H9 (cell line): Measurements from ENCODE around the gene MSMB. TPM values are rescaled to one million over a fixed set of nuclear protein-coding genes. Genes with fewer than 3 reads are reported as not detected.

Experiments used
- DNase-seq: peaks from one replicate; pipeline ENCODE4 v3.0.0-alpha.2; 2017
- H2AFZ ChIP-seq: one replicate; pipeline ENCODE4 v1.6.1; 2013; ENCODE audit warnings: mild to moderate bottlenecking, low read length, control low read depth, moderate library complexity
- H2AK5ac ChIP-seq: 2 replicates; pipeline ENCODE4 v1.6.1; 2013; ENCODE audit warnings: low read length, control low read depth, mixed read lengths; ENCODE audit not compliant: insufficient read length
- H2BK120ac ChIP-seq: one replicate; pipeline ENCODE4 v1.6.1; 2013; ENCODE audit warnings: low read depth, mild to moderate bottlenecking, low read length, control low read depth, inconsistent platforms; ENCODE audit not compliant: poor library complexity, severe bottlenecking
- H2BK12ac ChIP-seq: 2 replicates; pipeline ENCODE4 v1.6.1; 2013; ENCODE audit warnings: low read length, control low read depth, mixed read lengths, low read depth; ENCODE audit not compliant: insufficient read length
- H2BK15ac ChIP-seq: 2 replicates; pipeline ENCODE4 v1.6.1; 2013; ENCODE audit warnings: low read depth, low read length, control low read depth
- H2BK20ac ChIP-seq: one replicate; pipeline ENCODE4 v1.6.1; 2013; ENCODE audit warnings: low read depth, mild to moderate bottlenecking, low read length, control low read depth, inconsistent platforms; ENCODE audit not compliant: poor library complexity, severe bottlenecking
- H2BK5ac ChIP-seq: 2 replicates; pipeline ENCODE4 v1.6.1; 2013; ENCODE audit warnings: low read length, control low read depth, mixed read lengths; ENCODE audit not compliant: insufficient read length
- H3K14ac ChIP-seq: 2 replicates; pipeline ENCODE4 v1.6.1; 2013; ENCODE audit warnings: low read length, control low read depth; ENCODE audit not compliant: insufficient read depth
- H3K18ac ChIP-seq: 2 replicates; pipeline ENCODE4 v1.6.1; 2013; ENCODE audit warnings: low read depth, mild to moderate bottlenecking, mixed read lengths, low read length, control low read depth; ENCODE audit not compliant: insufficient read length
- H3K23ac ChIP-seq: 2 replicates; pipeline ENCODE4 v1.6.1; 2013; ENCODE audit warnings: low read length, control low read depth, mixed read lengths, low read depth; ENCODE audit not compliant: insufficient read length
- H3K23me2 ChIP-seq: 2 replicates; pipeline ENCODE4 v1.6.1; 2013; ENCODE audit warnings: low read depth, mild to moderate bottlenecking, mixed read lengths, low read length, control low read depth; ENCODE audit not compliant: insufficient read length, poor library complexity, severe bottlenecking
- H3K27ac ChIP-seq: 2 replicates; pipeline ENCODE4 v1.5.1; 2013; ENCODE audit warnings: low read length, control low read depth, mixed read lengths, low read depth; ENCODE audit not compliant: insufficient read length
- H3K27me3 ChIP-seq: 2 replicates; pipeline ENCODE4 v1.6.1; 2013; ENCODE audit warnings: low read length, control low read depth, inconsistent platforms; ENCODE audit not compliant: insufficient read depth
- H3K4ac ChIP-seq: 2 replicates; pipeline ENCODE4 v1.6.1; 2013; ENCODE audit warnings: low read depth, mild to moderate bottlenecking, control low read depth, inconsistent platforms, low read length, moderate library complexity
- H3K4me1 ChIP-seq: 2 replicates; pipeline ENCODE4 v1.6.1; 2013; ENCODE audit warnings: low read length, control low read depth, inconsistent platforms; ENCODE audit not compliant: insufficient read depth
- H3K4me2 ChIP-seq: 2 replicates; pipeline ENCODE4 v1.6.1; 2013; ENCODE audit warnings: low read length, control low read depth, mixed read lengths; ENCODE audit not compliant: insufficient read length, insufficient read depth
- H3K56ac ChIP-seq: 2 replicates; pipeline ENCODE4 v1.6.1; 2013; ENCODE audit warnings: low read depth, mild to moderate bottlenecking, mixed read lengths, low read length, control low read depth; ENCODE audit not compliant: insufficient read length
- H3K79me1 ChIP-seq: 2 replicates; pipeline ENCODE4 v1.6.1; 2013; ENCODE audit warnings: low read depth, mild to moderate bottlenecking, moderate library complexity, low read length, control low read depth, inconsistent platforms; ENCODE audit not compliant: insufficient read depth, poor library complexity, severe bottlenecking
- H3K79me2 ChIP-seq: 2 replicates; pipeline ENCODE4 v1.6.1; 2013; ENCODE audit warnings: low read length, control low read depth, inconsistent platforms; ENCODE audit not compliant: insufficient read depth
- H3K9ac ChIP-seq: 2 replicates; pipeline ENCODE4 v1.6.1; 2013; ENCODE audit warnings: low read length, control low read depth, mixed read lengths; ENCODE audit not compliant: insufficient read length; ENCODE audit errors: extremely low read depth
- H3K9me3 ChIP-seq: one replicate; pipeline ENCODE4 v1.6.1; 2013; ENCODE audit warnings: low read depth, low read length, inconsistent platforms; ENCODE audit not compliant: control insufficient read depth
- H3T11ph ChIP-seq: one replicate; pipeline ENCODE4 v1.6.1; 2013; ENCODE audit warnings: mild to moderate bottlenecking, low read length, control low read depth, inconsistent platforms
- H4K20me1 ChIP-seq: one replicate; pipeline ENCODE4 v1.6.1; 2013; ENCODE audit not compliant: control insufficient read depth, insufficient read length, insufficient read depth
- H4K5ac ChIP-seq: 2 replicates; pipeline ENCODE4 v1.6.1; 2013; ENCODE audit warnings: low read depth, mild to moderate bottlenecking, mixed read lengths, low read length, control low read depth; ENCODE audit not compliant: insufficient read length
- H4K8ac ChIP-seq: replicated peaks from 2 replicates; pipeline ENCODE4 v1.6.1; 2013; ENCODE audit warnings: low read length, control low read depth, mixed read lengths, low read depth; ENCODE audit not compliant: insufficient read length
- H4K91ac ChIP-seq: 2 replicates; pipeline ENCODE4 v1.6.1; 2013; ENCODE audit warnings: low read depth, mild to moderate bottlenecking, moderate library complexity, mixed read lengths, low read length, control low read depth; ENCODE audit not compliant: insufficient read length
- H3K27ac Mint-ChIP-seq, 3 experiments: 2 replicates in 2 of 3; 3 replicates in 1 of 3; pipeline ENCODE4 v1.8.0; 2020 to 2021; ENCODE audit warnings: mixed read lengths in 3 of 3, mild to moderate bottlenecking in 1 of 3, moderate library complexity in 1 of 3
- H3K27me3 Mint-ChIP-seq: 2 replicates; pipeline ENCODE4 v1.8.0; 2021; ENCODE audit warnings: low read depth, mild to moderate bottlenecking, moderate library complexity, mixed read lengths
- H3K36me3 Mint-ChIP-seq, 3 experiments: 2 replicates in 2 of 3; 3 replicates in 1 of 3; pipeline ENCODE4 v1.8.0; 2020 to 2021; ENCODE audit warnings: low read depth in 3 of 3, mixed read lengths in 3 of 3; ENCODE audit not compliant: insufficient read depth in 1 of 3
- H3K4me1 Mint-ChIP-seq, 2 experiments: 2 replicates each; pipeline ENCODE4 v1.8.0; 2020; ENCODE audit warnings: mixed read lengths in 2 of 2
- H3K4me3 Mint-ChIP-seq, 2 experiments: 2 replicates in 1 of 2; 3 replicates in 1 of 2; pipeline ENCODE4 v1.8.0; 2020 to 2021; ENCODE audit warnings: mild to moderate bottlenecking in 2 of 2, mixed read lengths in 2 of 2, moderate library complexity in 1 of 2
- H3K9me3 Mint-ChIP-seq, 2 experiments: 2 replicates in 1 of 2; 3 replicates in 1 of 2; pipeline ENCODE4 v1.8.0; 2020; ENCODE audit warnings: mild to moderate bottlenecking in 2 of 2, mixed read lengths in 2 of 2, moderate library complexity in 1 of 2
- WGBS: extraction: QIAGEN DNeasy Blood & Tissue Kit; methylation state at CpG from one replicate; pipeline ENCODE4 v1.1.7; 2013; ENCODE audit warnings: missing lambda C conversion rate, low lambda C conversion rate, mixed read lengths; ENCODE audit not compliant: insufficient read length; ENCODE audit errors: extremely low coverage; 5-methylcytosine and 5-hydroxymethylcytosine counted together
- total RNA-seq: library from RNA; stranded (reverse); gene quantifications from 2 replicates; pipeline ENCODE4 v1.2.1, GENCODE V29; 2021
- TF ChIP-seq, protein P1 (sequence below): fragments of 200-600 bp; sonication (generic); conservative IDR thresholded peaks from 3 replicates; pipeline ENCODE4 v1.8.0; 2021; ENCODE audit warnings: antibody characterized with exemption, mild to moderate bottlenecking

Gene MSMB
- total RNA-seq, 1 experiment from 2014 or later: not detected

DNA sequence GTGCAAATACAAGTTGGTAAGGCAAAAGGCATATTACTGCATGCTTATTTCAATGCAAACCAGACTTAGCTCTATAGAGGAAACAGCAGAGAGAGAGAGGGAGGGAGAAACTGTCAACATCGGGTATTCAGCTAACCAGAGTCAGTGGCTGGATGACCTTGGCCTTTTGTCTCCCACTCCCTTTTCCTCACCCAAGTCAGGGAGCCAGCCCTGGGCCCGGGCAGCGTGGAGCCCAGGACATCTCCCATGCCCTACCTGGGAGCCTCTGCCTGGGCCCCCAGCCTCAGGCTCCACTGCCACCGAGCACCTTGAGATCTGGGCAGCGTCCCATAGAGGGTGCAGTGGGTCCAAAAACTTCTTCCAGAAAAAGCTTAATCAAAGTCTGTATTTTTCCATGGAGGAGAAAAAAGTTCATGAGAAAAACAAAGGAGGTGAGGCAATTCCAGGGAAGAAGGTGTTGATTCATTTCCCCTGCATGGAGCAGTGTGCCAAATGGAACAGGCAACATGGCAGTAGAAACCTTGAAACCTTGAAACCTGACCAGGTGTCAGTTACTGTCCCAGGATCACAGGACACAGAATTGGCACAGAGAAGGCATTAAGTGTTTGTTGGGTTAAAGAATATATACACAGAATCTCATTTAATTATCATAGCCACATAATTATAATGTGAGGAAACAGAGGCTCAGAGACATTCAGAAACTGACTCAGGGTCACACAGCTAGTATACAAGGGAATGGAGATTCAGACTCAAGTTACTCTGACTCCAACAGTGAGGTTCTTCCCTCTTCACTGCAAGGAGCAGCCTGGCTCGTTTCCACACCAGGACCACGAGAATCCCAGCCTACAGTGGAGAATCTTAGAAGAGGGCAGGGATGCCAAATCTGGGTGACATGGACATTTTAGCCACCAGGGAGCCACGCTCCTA lies 9.9 kb downstream of the MSMB start:
- H3K4me1 ChIP-seq: no peaks in the 10 kb centered on the region
- no peak overlapping the region for H2BK5ac ChIP-seq
- Mint-ChIP-seq H3K36me3 (no peaks in the 10 kb centered on the region), H3K27ac (no peak overlapping the region), H3K9me3 (no peaks in the 10 kb centered on the region), H3K4me3 (no peak overlapping the region), H3K4me1 (0 out of 4 replicates have a peak, but pooled peaks cover 0 to 3% of the 10 kb centered on the region in 2 experiments), H3K27me3 (0 out of 2 replicates have a peak, but pooled peaks cover 2% of the 10 kb centered on the region)
- H4K5ac ChIP-seq: no peak overlapping the region
- H3K79me2 ChIP-seq: no peaks in the 10 kb centered on the region
- H2BK15ac ChIP-seq: no peak overlapping the region
- no peak overlapping the region for H2BK120ac ChIP-seq
- H2BK12ac ChIP-seq: no peak overlapping the region
- H4K20me1 ChIP-seq: no peaks in the 10 kb centered on the region
- no peak overlapping the region for H3K18ac ChIP-seq
- H4K8ac ChIP-seq: no peak overlapping the region
- H3K56ac ChIP-seq: no peak overlapping the region
- H4K91ac ChIP-seq: no peak overlapping the region
- H3K79me1 ChIP-seq: no peaks in the 10 kb centered on the region
- no peak overlapping the region for H3K4me2 ChIP-seq
- no peak overlapping the region for H3T11ph ChIP-seq
- H2AFZ ChIP-seq: no peak overlapping the region
- no peak for DNase-seq
- no peak overlapping the region for H3K23ac ChIP-seq
- H2BK20ac ChIP-seq: no peak overlapping the region
- H3K4ac ChIP-seq: no peak overlapping the region
- no CpG with 5 or more reads among the region's 8 CpGs for WGBS
- H3K23me2 ChIP-seq: no peaks in the 10 kb centered on the region
- no peak overlapping the region for H2AK5ac ChIP-seq
- H3K14ac ChIP-seq: no peak overlapping the region
- H3K9me3 ChIP-seq: no peaks in the 10 kb centered on the region
- H3K27ac ChIP-seq: no peak overlapping the region
- TF ChIP-seq, protein P1, sequence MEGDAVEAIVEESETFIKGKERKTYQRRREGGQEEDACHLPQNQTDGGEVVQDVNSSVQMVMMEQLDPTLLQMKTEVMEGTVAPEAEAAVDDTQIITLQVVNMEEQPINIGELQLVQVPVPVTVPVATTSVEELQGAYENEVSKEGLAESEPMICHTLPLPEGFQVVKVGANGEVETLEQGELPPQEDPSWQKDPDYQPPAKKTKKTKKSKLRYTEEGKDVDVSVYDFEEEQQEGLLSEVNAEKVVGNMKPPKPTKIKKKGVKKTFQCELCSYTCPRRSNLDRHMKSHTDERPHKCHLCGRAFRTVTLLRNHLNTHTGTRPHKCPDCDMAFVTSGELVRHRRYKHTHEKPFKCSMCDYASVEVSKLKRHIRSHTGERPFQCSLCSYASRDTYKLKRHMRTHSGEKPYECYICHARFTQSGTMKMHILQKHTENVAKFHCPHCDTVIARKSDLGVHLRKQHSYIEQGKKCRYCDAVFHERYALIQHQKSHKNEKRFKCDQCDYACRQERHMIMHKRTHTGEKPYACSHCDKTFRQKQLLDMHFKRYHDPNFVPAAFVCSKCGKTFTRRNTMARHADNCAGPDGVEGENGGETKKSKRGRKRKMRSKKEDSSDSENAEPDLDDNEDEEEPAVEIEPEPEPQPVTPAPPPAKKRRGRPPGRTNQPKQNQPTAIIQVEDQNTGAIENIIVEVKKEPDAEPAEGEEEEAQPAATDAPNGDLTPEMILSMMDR: peak; percentile 30; the same call in 1 of the 3 replicates
- no peak overlapping the region for H3K9ac ChIP-seq
- no peaks in the 10 kb centered on the region for H3K27me3 ChIP-seq
